Neural cell (in vitro differentiated cells): ENCODE data around the gene MCL1. TPM values are rescaled to one million over a fixed set of nuclear protein-coding genes. Genes with fewer than 3 reads are reported as not detected.

ENCODE experiments used
- H2AFZ ChIP-seq: fragments of 200-600, 300-800 bp; sonication (generic), shearing (Covaris generic); 2 replicates; pipeline ENCODE4 v1.6.0; 2014; ENCODE audit warnings: low read depth, mild to moderate bottlenecking, antibody characterized with exemption, low read length, moderate library complexity
- H3F3A ChIP-seq: fragments of 200-600 bp; shearing (Covaris generic); 2 replicates; pipeline ENCODE4 v1.6.1; 2016; ENCODE audit warnings: mild to moderate bottlenecking, moderate library complexity, mixed read lengths, antibody characterized with exemption, low read length; ENCODE audit not compliant: insufficient read depth, poor library complexity, severe bottlenecking
- H3K27ac ChIP-seq: fragments of 200-600, 300-800 bp; sonication (generic), shearing (Covaris generic); 2 replicates; pipeline ENCODE4 v1.5.1; 2014; ENCODE audit warnings: mild to moderate bottlenecking, low read length, moderate library complexity
- H3K27me3 ChIP-seq: fragments of 300-800, 200-600 bp; sonication (generic), shearing (Covaris generic); 2 replicates; pipeline ENCODE4 v1.6.0; 2014; ENCODE audit warnings: mild to moderate bottlenecking, low read depth, low read length, moderate library complexity; ENCODE audit not compliant: insufficient read depth
- H3K36me3 ChIP-seq: fragments of 300-800, 200-600 bp; sonication (generic), shearing (Covaris generic); 2 replicates; pipeline ENCODE4 v1.5.1; 2014; ENCODE audit warnings: mild to moderate bottlenecking, antibody characterized with exemption, low read length, moderate library complexity; ENCODE audit not compliant: insufficient read depth
- H3K4me2 ChIP-seq: fragments of 300-800, 200-600 bp; sonication (generic), shearing (Covaris generic); 2 replicates; pipeline ENCODE4 v1.6.0; 2014; ENCODE audit warnings: mild to moderate bottlenecking, low read length
- H3K4me3 ChIP-seq: fragments of 300-800, 200-600 bp; sonication (generic), shearing (Covaris generic); 2 replicates; pipeline ENCODE4 v1.5.1; 2014; ENCODE audit warnings: mild to moderate bottlenecking, low read length, moderate library complexity
- H3K79me2 ChIP-seq: fragments of 200-600 bp; shearing (Covaris generic); replicated peaks from 2 replicates; pipeline ENCODE4 v1.6.0; 2014; ENCODE audit warnings: mild to moderate bottlenecking, low read length, moderate library complexity; ENCODE audit not compliant: insufficient read depth
- H3K9ac ChIP-seq: fragments of 300-800, 200-600 bp; sonication (generic), shearing (Covaris generic); 2 replicates; pipeline ENCODE4 v1.6.1; 2016; ENCODE audit warnings: mild to moderate bottlenecking, low read length, mixed read lengths
- H3K9me2 ChIP-seq: fragments of 200-600 bp; shearing (Covaris generic); 2 replicates; pipeline ENCODE4 v1.6.1; 2016; ENCODE audit warnings: mild to moderate bottlenecking, low read length, mixed read lengths; ENCODE audit not compliant: insufficient read depth
- H3K9me3 ChIP-seq: fragments of 200-600, 300-800 bp; sonication (generic), shearing (Covaris generic); 2 replicates; pipeline ENCODE4 v1.6.1; 2016; ENCODE audit warnings: mild to moderate bottlenecking, mixed run types, low read length, moderate library complexity, mixed read lengths
- H4K20me1 ChIP-seq: fragments of 200-600 bp; shearing (Covaris generic); 2 replicates; pipeline ENCODE4 v1.6.1; 2016; ENCODE audit warnings: mild to moderate bottlenecking, mixed run types; ENCODE audit not compliant: insufficient read depth
- EP300 ChIP-seq: fragments of 450-650 bp; conservative IDR thresholded peaks from 2 replicates; pipeline ENCODE4 v1.6.1; 2014; ENCODE audit warnings: antibody characterized with exemption, mild to moderate bottlenecking, moderate library complexity; ENCODE audit not compliant: poor library complexity, severe bottlenecking
- EZH2 ChIP-seq: fragments of 200-600, 300-800 bp; shearing (Covaris generic), sonication (generic); IDR thresholded peaks from 2 replicates; pipeline ENCODE4 v1.6.1; 2014; ENCODE audit warnings: antibody characterized with exemption, low read length, borderline replicate concordance, mild to moderate bottlenecking; ENCODE audit not compliant: insufficient read depth, poor library complexity, severe bottlenecking
- MXI1 ChIP-seq: fragments of 450-650 bp; conservative IDR thresholded peaks from 2 replicates; pipeline ENCODE4 v1.6.1; 2014; ENCODE audit warnings: antibody characterized with exemption, mild to moderate bottlenecking; ENCODE audit not compliant: poor library complexity, severe bottlenecking
- POLR2AphosphoS5 ChIP-seq: IDR thresholded peaks from 2 replicates; pipeline ENCODE4 v1.6.1; 2012
- RAD21 ChIP-seq: fragments of 450-650 bp; conservative IDR thresholded peaks from 2 replicates; pipeline ENCODE4 v1.6.1; 2014; ENCODE audit warnings: antibody characterized with exemption, mild to moderate bottlenecking, moderate library complexity
- SMC3 ChIP-seq: fragments of 450-650 bp; conservative IDR thresholded peaks from 2 replicates; pipeline ENCODE4 v1.6.1; 2014; ENCODE audit warnings: antibody characterized with exemption, mild to moderate bottlenecking, moderate library complexity; ENCODE audit not compliant: poor library complexity
- TAF1 ChIP-seq: IDR thresholded peaks from 2 replicates; pipeline ENCODE4 v1.6.1; 2012; ENCODE audit warnings: low read depth
- polyA plus RNA-seq: library from polyadenylated mRNA; depleted of rRNA; stranded (reverse); fragments of >200 nt; gene quantifications from 2 replicates; pipeline ENCODE4 v1.2.3, GENCODE V29; 2014
- TF ChIP-seq, protein P1 (sequence below): IDR thresholded peaks from 2 replicates; pipeline ENCODE4 v1.6.1; 2012; ENCODE audit warnings: borderline replicate concordance
- TF ChIP-seq, protein P2 (sequence below): fragments of 450-650 bp; IDR thresholded peaks from 2 replicates; pipeline ENCODE4 v1.5.1; 2014; ENCODE audit warnings: antibody characterized with exemption, mild to moderate bottlenecking, moderate library complexity; ENCODE audit not compliant: poor library complexity, severe bottlenecking

The MCL1 gene
- polyA plus RNA-seq, 1 donor from 2014 or later: 171 TPM

DNA sequence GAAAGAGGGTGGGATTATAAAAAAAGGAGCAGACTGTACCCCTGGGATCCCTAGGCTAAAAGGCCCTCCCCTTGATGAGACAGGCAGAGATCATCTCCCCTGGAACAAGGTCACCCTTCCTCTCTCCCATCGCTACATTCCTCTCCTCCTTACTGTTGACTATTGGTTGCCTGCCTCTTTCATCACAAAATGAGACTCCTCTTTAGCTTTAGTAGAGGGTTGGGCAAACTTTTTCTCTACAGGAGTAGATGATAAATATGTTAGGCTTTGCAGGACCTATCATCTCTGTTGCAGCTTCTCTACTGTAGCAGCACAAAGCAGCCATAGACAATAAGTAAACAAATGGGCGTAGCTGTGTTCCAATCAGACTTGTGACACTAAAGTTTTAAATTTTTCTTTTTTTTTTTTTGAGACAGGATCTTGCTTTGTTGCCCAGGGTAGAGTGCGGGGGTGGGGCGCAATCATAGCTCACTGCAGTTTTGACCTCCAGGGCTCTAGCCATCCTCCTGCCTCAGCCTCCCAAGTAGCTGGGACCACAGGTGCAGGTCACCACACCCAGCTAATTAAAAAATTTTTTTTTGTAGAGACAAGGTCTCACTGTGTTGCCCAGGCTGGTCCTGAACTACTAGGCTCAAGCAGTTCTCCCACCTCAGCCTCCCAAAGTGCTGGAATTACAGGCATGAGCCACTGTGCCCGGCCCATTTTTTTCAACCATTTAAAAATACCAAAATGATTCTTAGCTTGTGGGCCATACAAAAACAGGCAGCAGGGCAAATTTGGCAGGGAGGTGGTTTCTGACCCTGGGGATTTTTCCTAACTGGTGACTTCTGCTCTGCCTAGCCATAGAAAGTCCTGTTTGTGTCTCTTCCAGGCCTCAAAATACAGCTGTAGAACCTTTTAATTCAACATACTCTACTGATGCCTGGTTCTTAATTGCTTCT lies 15.1 kb downstream of the MCL1 start:
- Histone ChIP-seq H3K27me3 (no peaks in the 10 kb centered on the region), H3K9me2 (no peaks in the 10 kb centered on the region), H2AFZ (no peak overlapping the region), H3K79me2 (peaks cover 23% of the 10 kb centered on the region), H3K4me3 (no peak overlapping the region), H3K27ac (no peak overlapping the region), H3K9me3 (no peaks in the 10 kb centered on the region), H3K4me2 (no peak overlapping the region), H3F3A (peaks cover 4% of the 10 kb centered on the region), H4K20me1 (no peaks in the 10 kb centered on the region), H3K9ac (no peak overlapping the region), H3K36me3 (no peaks in the 10 kb centered on the region)
- no peak for TF ChIP-seq RAD21
- TF ChIP-seq EP300: no peak
- no peak for TF ChIP-seq POLR2AphosphoS5

DNA sequence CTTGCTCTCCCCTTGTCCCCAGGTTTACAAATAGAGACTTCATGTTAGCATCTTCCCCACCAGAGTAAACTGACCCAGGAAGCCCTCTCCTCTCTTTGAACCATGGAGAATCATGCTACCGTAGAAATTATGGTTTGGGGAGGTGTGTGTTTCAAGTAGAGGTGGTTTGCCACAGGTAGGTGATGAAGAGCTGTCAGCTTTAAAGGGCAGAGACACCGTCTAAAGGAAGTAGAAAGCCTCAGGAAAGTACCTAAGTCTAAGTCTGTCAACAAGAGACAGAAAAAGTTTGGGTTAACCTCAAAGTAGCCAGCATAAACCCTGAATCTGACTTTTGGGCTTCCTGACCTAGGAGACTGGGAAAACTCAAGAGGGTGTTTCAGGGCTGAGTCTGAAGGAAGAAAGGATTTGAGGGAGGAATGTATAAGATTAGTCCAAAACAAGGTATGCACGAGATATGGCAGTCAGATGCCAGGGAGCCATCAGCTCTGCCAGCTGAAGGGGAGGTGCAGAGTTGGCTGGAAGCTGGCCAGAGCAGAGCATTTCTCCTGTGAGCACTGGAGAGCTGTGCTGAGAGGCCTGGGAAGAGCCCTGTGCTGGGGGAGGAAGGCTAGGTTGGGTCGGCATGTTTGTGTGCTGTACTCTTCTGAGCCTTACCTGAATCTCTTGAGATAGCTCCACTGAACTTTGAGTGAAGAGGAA lies 15.9 kb downstream of the MCL1 start:
- Histone ChIP-seq H3K9me2 (no peaks in the 10 kb centered on the region), H3K27me3 (no peaks in the 10 kb centered on the region), H3K36me3 (no peaks in the 10 kb centered on the region), H3K4me2 (no peak overlapping the region), H3K79me2 (peaks cover 17% of the 10 kb centered on the region), H3K9me3 (no peaks in the 10 kb centered on the region), H2AFZ (no peak overlapping the region), H4K20me1 (no peaks in the 10 kb centered on the region), H3F3A (peaks cover 4% of the 10 kb centered on the region), H3K27ac (no peak overlapping the region), H3K9ac (no peak overlapping the region), H3K4me3 (no peak overlapping the region)
- TF ChIP-seq EP300 (no peak), RAD21 (no peak), TAF1 (no peak)
- TF ChIP-seq, protein P1, sequence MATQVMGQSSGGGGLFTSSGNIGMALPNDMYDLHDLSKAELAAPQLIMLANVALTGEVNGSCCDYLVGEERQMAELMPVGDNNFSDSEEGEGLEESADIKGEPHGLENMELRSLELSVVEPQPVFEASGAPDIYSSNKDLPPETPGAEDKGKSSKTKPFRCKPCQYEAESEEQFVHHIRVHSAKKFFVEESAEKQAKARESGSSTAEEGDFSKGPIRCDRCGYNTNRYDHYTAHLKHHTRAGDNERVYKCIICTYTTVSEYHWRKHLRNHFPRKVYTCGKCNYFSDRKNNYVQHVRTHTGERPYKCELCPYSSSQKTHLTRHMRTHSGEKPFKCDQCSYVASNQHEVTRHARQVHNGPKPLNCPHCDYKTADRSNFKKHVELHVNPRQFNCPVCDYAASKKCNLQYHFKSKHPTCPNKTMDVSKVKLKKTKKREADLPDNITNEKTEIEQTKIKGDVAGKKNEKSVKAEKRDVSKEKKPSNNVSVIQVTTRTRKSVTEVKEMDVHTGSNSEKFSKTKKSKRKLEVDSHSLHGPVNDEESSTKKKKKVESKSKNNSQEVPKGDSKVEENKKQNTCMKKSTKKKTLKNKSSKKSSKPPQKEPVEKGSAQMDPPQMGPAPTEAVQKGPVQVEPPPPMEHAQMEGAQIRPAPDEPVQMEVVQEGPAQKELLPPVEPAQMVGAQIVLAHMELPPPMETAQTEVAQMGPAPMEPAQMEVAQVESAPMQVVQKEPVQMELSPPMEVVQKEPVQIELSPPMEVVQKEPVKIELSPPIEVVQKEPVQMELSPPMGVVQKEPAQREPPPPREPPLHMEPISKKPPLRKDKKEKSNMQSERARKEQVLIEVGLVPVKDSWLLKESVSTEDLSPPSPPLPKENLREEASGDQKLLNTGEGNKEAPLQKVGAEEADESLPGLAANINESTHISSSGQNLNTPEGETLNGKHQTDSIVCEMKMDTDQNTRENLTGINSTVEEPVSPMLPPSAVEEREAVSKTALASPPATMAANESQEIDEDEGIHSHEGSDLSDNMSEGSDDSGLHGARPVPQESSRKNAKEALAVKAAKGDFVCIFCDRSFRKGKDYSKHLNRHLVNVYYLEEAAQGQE: no peak

DNA sequence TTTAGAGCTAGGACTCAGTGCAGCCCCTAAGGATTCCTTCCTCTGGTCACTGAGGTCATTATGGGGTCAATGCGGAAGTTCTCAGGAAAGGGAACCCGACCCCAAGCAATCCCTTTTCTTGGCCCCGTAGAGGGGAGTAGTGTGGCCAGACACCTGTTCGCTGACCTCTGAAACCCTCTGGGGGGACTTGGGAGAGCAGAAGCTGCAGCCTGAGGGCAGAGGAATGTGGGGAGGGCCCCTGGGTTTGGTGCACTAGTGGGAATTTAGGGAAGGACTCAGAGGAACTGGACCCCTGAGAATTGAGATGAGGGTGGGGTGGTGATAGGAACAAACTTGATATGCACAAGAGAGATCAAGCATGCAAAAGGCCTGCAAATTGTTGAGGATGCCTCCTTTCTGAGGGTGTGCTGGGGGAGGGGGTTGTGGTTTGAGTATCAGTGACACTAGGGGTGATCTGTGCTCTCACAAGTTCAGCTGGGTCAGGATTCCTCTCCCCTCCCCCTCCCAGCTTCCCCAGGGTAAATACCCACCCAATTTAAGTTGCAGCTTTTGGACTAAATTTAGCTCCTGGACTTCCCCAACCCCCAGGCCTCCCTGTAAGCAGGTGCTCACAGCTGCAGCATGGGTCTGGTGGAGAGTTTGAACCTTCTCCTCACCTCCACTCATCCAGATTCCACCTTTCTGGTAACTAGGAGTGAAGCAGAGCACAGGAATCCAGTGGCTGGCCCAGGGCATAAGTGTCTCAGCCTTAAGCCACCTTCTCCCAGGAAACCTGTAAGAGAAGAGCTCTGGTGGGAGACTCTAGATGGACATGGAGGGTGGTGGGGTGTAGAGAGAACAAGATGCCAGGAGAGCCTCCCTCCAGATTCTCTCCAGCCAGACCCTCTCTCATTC lies 16.7 kb downstream of the MCL1 start:
- H3K36me3 ChIP-seq: no peaks in the 10 kb centered on the region
- no peaks in the 10 kb centered on the region for H3K27me3 ChIP-seq
- H4K20me1 ChIP-seq: no peaks in the 10 kb centered on the region
- H3K4me2 ChIP-seq: peak overlapping the region; percentile 76
- peak overlapping the region; percentile 64 for H3K4me3 ChIP-seq
- no peak overlapping the region for H2AFZ ChIP-seq
- no peaks in the 10 kb centered on the region for H3K9me2 ChIP-seq
- H3F3A ChIP-seq: peaks cover 4% of the 10 kb centered on the region
- peaks cover 17% of the 10 kb centered on the region for H3K79me2 ChIP-seq
- H3K9ac ChIP-seq: peak overlapping the region; percentile 77
- peak overlapping the region; percentile 78 for H3K27ac ChIP-seq
- no peaks in the 10 kb centered on the region for H3K9me3 ChIP-seq
- TF ChIP-seq, protein P1: no peak
- TF ChIP-seq RAD21 (no peak), MXI1 (no peak), EZH2 (no peak), EP300 (no peak), SMC3 (no peak), TAF1 (no peak)
- TF ChIP-seq, protein P2, sequence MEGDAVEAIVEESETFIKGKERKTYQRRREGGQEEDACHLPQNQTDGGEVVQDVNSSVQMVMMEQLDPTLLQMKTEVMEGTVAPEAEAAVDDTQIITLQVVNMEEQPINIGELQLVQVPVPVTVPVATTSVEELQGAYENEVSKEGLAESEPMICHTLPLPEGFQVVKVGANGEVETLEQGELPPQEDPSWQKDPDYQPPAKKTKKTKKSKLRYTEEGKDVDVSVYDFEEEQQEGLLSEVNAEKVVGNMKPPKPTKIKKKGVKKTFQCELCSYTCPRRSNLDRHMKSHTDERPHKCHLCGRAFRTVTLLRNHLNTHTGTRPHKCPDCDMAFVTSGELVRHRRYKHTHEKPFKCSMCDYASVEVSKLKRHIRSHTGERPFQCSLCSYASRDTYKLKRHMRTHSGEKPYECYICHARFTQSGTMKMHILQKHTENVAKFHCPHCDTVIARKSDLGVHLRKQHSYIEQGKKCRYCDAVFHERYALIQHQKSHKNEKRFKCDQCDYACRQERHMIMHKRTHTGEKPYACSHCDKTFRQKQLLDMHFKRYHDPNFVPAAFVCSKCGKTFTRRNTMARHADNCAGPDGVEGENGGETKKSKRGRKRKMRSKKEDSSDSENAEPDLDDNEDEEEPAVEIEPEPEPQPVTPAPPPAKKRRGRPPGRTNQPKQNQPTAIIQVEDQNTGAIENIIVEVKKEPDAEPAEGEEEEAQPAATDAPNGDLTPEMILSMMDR: no peak
